CD4-positive, alpha-beta T cell treated with Interleukin-12 subunit alpha and Interleukin-12 subunit beta, for 1 hour (primary cell): Measurements from ENCODE around the gene EWSR1.
A peak's percentile ranks its signal among the peaks of the same experiment; 100 is the strongest.

Experiments used
- DNase-seq: peaks from one replicate; pipeline ENCODE4 v3.0.0-alpha.2; 2020

EWSR1 gene

DNA sequence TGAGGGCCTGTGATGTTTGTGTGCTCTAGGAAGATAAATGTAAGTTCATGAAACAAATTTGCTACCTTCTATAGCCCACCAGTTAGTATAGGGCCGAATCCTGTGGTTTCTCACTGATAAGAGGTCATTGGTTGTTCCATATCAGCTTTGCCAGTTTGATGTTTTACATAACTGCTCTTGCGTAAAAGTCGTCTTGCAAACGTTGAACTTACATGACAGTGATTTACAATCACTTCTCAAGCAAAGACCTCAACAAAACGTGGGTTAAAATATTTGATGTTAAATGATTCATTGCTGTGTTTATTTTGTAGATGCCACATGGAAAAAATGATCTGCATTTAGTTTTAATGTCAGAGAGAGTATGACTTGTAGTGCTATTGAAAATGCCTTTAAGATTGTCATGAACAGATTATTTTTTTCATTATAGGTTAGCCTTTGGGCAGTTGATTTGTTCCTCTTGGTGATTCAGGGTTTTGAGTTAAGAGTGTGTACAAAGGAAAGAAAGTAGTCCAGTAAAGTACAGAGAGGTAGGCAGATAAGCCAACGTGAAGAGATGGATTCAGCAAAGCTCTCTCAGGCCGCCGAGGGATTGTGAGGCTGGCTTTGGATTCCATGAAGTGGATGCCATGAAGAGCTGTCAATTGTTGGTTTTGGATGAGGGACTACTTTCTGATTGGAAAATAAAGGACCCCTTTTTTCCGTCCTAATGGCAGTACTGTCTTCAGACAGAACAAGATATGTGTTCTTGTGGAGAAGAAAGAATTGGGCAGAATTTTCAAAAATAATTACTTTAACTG is 2.6 kb downstream of the EWSR1 start:
- DNase-seq: no peak

DNA sequence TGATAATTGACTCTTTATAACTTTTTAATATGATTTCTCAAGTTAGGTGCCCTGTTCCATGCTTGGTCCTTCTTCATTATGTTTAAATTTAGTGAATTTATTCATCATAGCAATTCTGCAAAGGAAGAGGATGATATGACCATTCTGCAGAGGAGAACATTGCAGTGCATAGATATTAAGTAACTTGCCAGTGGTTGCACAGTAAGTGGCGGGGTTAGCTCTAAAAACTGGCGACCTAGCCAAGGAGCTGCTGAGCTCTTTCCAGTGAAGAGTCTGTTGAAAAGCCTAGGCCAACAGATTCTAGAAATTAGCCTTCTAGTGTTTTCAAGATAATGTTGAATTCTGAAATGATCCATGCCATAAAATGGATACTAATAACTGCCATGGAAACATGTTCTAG is 4.6 kb downstream of the EWSR1 start:
- DNase-seq: no peak

DNA sequence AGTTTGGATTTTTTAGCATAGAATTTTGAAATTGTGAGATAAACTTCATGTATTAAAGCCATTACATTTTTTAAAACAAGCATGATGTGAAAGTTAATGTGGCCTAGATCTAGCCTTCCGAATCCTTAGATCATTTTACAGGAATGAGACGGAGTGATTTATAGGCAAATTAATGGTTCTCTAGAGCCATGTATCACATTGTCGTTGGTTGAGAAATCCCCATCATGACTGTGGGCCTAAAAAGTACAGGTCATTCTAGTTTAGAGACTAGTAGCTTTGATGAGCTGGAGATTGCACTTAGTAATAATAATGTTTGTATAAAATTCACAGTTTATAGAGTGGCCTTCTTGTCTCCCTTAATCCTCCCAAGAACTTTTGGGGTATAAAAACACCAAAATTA is 7.1 kb downstream of the EWSR1 start:
- no peak for DNase-seq

DNA sequence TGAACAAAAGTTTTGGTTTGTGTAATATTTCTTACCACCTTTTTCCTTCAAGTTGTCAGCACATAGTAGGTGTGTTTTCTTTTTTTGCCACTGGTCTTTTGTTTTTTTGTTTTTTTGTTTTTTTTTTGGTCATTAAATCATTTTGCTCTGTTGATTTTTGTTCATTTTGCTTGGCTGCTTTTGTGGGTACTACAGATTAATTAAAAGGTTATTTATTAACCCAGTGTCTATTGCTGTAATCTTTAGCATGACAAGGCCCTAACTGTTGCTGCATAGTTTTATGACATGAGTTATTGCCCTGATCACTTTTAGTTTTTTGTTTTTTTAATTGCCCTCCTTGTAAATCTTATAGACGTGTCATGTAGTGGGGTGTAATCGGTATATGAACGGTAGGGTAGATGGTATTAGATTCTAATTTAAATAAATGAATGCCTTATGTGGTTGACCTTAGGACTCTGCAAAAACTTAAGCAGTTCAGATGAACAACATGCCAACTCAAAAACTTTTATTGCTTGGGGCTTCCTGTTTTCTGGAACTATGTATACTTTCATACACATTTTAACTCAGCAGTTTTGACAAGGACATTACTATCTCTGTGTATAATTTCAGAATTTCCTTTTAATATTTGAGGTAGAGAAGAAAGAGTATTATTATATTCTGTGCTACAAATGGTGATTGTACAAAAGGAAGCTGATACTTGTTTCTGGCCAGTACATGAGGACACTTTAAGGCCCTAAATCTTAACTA is 7.9 kb downstream of the EWSR1 start:
- no peak for DNase-seq

DNA sequence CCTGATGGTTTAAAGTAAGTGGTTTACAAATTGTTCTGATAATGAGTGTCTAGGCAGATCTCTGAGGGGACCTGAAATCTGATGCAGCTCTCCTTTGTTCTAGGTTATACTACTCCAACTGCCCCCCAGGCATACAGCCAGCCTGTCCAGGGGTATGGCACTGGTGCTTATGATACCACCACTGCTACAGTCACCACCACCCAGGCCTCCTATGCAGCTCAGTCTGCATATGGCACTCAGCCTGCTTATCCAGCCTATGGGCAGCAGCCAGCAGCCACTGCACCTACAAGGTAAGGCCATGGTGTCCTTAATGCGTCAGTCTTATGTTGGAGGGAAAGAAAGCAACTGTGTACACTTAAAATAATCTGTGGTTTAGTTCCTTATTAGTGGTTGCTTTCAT is 9.9 kb downstream of the EWSR1 start:
- DNase-seq: no peak

DNA sequence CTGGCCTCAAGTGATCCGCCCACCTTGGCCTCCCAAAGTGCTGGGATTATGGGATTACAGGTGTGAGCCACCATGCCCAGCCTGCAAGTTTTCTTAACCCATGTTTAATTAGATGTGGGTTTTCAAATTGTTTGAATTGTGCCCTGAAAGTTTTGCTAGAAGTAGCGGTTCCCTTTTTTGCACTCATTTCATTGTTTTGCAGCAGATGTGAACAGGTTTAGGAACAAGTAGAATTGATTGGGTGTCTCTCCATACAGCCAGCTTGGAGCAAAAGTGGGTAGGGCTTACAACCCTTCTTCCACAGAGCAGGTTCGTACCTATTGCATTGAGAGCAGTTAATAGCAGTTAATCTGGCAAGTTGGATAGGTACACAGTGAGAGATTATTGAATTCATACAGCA is 16.1 kb downstream of the EWSR1 start:
- no peak for DNase-seq

DNA sequence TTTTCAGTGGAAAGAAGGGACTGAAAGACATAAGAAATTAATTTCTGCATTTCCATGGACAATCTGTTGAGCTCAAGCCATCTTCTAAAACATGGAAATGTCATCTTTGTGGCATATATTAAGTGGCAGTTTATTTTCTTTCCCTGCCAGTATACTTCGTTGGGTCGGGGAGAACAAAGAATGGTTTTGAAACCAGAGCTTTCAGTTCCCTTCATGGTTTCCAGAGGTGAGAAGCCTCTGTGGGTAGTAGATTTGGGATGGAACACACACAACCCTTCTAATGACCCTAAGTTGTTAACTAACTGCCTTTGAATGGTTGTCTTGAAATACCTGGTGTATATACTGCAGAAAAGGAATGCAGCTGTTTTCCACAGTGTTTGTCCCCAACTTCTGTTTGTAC is 20.8 kb downstream of the EWSR1 start:
- no peak for DNase-seq

DNA sequence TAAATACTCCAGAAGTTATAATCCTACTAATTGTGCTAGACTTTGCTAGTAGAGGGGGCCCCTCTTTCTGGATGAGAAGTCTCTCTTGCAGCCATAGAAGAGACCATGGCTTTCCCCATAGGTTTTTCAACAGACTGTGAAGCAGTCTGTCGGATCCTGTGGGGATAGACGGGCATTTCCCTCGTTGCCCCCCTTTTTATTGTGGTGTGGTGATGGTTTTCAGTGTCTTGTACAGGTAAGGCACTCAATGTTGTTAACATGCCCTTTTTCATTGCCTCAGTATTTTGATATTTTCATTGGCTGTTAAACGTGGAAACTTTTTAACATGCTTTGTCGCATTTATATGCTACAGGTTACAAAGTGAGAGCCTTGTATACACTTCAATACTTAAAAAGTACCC is 22.0 kb downstream of the EWSR1 start:
- no peak for DNase-seq

DNA sequence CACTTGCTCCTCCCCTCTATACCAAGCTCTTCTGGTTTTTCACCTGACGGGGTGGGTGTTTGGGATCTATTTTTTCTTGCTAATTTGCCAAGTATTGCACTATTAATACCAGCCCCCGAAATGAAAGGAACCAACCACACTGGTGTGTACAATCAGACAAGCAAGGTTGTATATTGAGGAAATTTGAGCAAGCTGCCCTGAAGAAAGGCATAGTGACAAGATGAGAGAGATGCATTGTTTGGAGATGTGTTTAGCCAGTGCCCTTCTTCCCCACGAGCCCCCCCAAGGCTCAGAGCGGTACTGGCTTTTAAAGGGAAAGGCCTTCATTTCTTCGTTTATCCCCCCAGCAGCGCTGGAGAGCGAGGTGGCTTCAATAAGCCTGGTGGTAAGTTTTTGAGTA is 23.1 kb downstream of the EWSR1 start:
- DNase-seq: no peak

DNA sequence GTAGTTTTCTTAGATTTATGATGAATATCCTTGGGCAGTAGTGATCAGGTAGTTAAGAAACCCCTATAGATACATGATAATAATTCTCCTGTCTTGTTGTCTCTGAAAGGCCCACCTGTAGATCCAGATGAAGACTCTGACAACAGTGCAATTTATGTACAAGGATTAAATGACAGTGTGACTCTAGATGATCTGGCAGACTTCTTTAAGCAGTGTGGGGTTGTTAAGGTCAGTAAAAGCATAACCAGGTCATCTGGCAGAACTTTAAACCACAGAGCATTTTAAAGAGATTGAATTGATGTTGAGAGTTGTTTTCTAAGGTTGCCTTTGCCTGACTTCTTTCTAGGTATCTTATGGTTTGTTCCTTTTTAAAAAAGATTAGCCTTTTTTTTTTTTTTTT is 24.3 kb downstream of the EWSR1 start:
- no peak for DNase-seq

DNA sequence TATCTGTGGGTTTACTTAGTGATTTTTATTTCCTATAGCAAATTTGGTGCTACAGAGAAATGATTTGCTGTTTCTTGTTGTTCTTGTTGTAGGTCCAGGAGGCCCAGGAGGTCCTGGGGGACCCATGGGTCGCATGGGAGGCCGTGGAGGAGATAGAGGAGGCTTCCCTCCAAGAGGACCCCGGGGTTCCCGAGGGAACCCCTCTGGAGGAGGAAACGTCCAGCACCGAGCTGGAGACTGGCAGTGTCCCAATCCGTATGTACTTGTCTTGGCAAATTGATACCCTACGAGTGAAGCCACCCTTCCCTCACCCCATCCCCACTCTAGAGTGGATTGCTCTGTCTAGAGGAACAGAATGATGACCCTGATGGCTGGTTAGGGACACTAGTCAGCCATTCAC is 30.6 kb downstream of the EWSR1 start:
- DNase-seq: no peak

DNA sequence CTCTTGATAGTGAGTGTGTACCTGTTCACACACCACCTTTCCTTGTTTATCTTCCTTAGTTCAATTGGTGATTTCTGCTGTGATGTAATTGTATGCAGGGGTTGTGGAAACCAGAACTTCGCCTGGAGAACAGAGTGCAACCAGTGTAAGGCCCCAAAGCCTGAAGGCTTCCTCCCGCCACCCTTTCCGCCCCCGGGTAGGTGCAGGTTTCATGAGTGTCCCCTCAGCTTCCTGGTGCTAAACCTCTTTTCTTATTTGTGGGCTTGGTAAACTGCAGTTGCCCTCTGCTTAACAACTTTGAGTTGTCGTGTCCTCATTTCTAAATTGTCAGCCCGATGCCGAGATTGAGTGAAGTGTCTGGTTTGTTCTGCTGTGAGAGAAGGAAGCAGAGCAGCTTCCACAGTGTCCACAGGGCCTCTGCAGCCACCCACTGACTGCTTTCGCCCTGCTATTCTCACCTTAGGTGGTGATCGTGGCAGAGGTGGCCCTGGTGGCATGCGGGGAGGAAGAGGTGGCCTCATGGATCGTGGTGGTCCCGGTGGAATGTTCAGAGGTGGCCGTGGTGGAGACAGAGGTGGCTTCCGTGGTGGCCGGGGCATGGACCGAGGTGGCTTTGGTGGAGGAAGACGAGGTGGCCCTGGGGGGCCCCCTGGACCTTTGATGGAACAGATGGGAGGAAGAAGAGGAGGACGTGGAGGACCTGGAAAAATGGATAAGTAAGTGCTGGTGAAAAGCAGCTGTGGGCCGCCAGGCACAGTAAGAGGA is 31.2 kb downstream of the EWSR1 start:
- DNase-seq: no peak

DNA sequence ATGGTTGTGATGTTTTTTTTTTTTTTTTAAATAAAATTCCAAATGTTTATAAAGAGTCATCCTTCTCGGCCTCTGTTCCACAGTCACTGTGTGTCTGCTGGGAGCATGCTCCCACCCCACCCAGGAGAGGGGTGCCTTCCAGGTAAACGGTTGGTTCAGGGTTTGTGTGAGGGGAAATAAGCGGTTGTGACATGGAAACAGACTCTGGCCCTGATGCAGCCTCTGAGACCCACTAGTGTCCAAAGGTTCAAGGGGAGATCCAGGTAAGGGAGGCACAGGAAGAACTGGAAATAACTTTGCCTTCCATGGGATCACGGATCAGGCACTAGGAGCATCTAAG is 32.4 kb downstream of the EWSR1 start:
- DNase-seq: no peak

DNA sequence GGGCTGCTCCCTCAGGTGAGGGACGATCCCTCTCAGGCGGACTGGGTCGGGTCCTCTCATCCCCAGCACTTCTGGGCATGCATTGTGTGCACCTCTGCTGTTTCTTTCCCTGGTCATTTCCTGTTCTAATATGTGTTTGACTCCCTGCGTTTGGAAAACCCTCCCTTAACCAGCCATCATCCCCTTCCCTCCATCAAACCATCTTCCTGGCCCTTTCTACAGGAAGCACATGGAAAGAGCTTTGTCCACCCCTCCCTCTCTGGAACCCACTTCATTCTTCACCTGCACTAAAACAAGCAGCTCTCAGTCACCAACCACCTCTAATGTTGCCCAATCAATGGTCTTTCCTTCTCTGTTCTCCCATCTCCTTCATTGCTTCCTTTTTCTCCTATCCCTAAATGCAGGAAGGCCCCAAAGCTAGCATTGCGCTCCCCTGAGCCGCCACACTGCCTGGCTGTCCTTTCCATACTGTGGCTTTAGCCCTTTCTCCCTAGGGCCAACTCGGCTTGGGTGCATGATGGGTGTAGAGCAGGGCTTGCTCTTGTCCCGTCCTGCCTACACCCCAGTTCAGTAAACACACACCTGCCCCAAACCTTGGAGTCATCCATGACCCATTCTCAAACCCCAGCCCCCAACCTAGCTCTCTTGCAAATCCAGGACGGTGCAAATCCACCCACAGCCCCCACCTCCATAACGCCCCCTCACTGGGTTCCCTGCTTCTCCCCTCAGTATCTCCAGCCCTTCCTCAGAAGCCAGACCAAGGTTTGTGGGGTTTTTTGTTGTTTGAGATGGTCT is 32.9 kb downstream of the EWSR1 start:
- no peak for DNase-seq

DNA sequence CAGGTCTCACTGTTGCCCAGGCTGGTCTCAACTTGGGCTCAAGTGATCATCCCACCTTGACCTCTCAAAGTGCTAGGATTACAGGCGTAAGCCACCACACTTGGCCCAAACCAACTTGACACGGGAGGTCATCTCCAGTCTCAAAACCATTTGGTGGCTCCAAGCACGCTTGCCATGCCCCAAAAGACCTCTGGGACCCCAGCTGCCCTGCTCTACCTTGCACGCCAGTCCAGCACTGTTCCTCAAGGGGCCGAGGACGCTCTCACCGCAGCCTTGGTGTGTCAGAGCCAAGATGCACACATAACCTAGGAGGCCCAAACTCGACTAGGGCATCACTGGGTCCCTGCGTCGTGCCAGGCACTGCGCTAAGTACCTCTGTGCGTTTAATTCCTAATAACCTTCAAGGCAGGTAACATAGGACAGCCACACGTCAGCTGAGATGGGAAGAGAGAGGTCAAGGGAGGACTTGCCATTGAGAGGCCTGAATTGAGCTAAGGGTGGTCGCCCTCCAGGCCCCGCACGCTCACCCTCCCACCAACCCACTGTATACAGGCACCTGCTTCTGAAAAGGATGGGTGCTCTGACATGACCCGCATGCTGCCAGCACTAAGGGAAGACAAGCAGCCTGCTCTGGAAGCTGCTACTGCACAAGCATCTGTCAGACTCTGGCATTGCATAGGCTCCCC is 33.8 kb downstream of the EWSR1 start:
- no peak for DNase-seq

DNA sequence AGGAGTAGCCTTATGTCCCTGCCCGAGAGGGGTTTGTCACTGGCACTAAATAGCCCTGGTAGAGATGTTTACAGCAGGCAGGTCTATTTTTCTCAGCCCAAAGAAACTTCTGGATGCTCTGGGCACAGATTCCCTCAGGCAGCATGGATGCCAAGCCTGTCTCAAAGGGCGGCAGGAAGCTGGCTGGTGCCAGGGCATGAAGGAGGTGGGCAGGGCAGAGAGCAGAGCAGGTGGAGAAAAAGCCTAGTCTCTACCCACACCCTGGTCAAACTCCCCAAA is 34.3 kb downstream of the EWSR1 start:
- no peak for DNase-seq

DNA sequence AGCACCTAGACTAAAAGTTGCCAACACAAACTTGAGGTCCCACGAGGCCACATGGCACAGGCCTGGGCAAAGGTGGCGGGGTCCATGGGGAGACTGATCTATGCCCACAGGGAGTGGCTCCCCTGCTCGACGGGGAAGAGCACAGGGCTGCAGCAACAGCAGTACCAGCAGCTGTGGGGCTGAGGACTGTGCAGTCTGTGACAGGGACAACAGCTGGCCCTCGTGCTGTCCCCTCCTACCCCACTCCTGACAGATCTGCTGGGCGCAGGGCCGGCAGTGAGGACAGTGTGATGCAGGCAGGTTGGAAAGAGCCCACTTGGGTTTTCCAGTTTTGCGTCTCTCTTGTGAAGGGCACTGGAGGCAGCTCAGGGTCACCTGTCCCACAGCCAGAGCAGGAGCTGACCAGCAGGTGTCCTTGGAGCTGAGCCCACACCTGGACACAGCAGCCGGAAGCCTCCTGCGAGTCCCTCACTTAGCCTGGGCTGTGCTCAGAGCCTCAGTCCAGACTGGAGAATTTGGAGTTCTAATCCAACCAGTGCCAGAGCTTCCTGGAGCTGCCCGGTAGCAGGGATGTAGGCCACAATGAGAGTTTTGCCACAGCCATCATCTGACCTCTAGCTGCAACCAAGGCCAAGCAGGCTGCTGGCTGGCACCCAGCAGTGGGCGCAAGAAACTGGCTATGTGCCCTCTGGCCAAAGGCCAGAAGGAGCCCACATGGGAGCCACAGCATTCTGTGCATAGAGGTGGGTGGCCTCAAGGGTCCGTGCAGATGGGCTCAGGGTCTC is 34.8 kb downstream of the EWSR1 start:
- no peak for DNase-seq

DNA sequence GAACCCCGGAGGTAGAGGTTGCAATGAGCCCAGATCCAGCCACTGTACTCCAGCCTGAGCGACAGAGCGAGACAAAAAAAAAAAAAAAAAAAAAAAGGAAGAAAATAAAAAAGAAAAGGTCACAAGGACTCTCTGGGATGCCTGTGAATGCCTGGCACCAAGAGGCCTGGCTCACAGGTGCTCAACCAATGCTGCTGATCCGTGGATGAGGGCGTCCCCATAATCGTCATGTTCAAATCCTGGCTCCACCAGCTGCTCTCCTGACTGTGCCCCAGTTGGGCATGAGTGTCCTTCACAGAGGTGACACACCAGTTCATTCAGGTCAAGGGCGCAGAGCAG is 37.7 kb downstream of the EWSR1 start:
- DNase-seq: no peak

DNA sequence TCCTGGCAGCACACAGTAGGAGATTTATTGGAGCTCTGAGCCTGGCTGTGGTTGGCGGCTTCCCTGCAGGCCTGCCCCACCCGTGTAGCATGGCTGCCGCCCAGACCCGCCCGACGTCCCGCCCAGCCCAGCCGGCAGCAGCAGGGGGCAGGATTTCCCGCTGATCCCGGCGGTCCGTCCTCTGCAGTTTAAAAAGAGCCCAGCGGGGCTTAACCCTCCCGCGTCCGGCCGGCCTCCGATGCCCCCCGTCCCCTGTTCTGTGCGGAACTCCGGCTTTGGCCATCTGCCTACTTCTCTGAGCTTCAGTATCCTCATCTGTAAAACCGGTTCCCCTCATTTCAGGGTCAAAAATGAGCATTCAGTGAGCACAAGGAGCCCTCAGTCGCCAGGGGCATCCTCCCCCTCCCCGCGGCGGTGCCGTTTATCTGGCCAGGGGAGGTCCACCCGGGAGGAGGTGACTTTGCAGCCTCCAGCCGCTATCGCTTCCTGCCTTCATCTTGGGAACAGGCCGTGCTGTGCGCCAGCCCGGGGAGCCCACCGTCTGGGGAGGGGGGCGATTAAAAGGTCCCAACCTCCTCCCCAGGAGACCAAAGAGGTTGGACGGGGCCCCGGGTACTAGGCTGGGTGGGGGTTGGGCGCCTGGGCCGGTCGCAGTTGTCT is 38.2 kb downstream of the EWSR1 start, which contains the start of gene GAS2L1:
TSS of gene GAS2L1 (plus strand) at position 476 of the 660 bp plus-strand sequence. CDS start 1,456 bp downstream, outside the sequence.
- peak; percentile 37 for DNase-seq

DNA sequence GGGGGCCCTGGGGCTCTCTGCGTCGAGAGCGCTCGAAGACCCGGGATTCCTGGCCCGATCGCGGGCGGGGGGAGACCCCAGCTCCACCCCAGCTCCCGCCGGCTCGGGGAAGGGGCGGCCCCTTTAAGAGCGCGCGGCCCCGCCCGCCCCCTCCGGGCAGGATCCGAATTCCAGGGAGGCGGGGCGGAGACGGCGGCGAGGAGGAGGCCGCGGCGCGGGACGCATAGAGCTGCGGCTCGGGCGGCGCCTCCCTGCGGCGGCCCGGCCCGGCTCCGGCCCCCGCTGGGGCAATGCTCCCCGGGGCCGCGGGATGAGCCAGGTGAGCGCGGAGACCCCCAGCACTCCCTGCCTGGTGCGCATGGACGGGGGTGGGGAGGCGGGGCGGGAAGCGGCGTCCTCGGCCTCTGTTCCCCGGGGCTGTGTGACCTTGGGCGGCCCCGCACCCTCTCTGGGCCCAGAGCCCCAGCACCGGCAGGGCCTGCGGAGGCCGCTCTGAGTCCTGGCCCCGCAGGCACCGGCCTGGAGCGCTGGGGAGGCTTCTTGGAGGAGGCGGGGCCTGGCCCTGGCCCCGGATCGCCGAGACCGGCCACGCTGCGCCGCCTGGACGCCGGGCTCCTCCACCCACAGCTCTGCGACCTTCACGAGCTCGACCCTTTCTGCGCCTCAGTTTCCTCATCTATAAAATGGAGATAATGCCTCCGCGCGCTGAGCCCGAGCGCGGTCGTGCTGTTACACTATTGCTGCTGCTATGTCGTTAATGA is 38.9 kb downstream of the EWSR1 start:
- peak; percentile 34 for DNase-seq
